Testis (tissue), 3 donors: Measurements from ENCODE around the gene GRIK1. TPM values are rescaled to one million over a fixed set of nuclear protein-coding genes. Genes with fewer than 3 reads are reported as not detected.
"Not testable (repeated sequence)": the region's sequence is repeated elsewhere in the genome, so short reads cannot be mapped to it uniquely, and the experiment has no call there.

Experiments
- DNase-seq: peaks from one replicate; pipeline ENCODE4 v3.0.0-alpha.2; 2019
- H3K27ac ChIP-seq, 2 donors: fragments of 200-600 bp; sonication (generic); one replicate each; pipeline ENCODE4 v1.5.1; 2019
- H3K27me3 ChIP-seq: fragments of 200-600 bp; sonication (generic); one replicate; pipeline ENCODE4 v1.5.1; 2019
- H3K36me3 ChIP-seq: fragments of 200-600 bp; sonication (generic); one replicate; pipeline ENCODE4 v1.5.1; 2017; ENCODE audit warnings: low read depth; ENCODE audit errors: missing control alignments
- H3K4me1 ChIP-seq: fragments of 200-600 bp; sonication (generic); one replicate; pipeline ENCODE4 v1.5.1; 2019
- H3K4me3 ChIP-seq, 2 donors: fragments of 200-600 bp; sonication (generic); one replicate each; pipeline ENCODE4 v1.5.1; 2017 to 2019
- H3K9me3 ChIP-seq: fragments of 200-600 bp; sonication (generic); one replicate; pipeline ENCODE4 v1.5.1; 2017
- CTCF ChIP-seq, 3 experiments: fragments of 450-650 bp in 2 of 3; fragments of 200-600 bp in 1 of 3; sonication (generic) in 1 of 3; IDR thresholded peaks; one replicate each; pipeline ENCODE4 v1.5.1; 2016 to 2019; ENCODE audit warnings: antibody characterized with exemption in 3 of 3, mild to moderate bottlenecking in 2 of 3, moderate library complexity in 1 of 3
- POLR2A ChIP-seq: fragments of 450-650 bp; IDR thresholded peaks from one replicate; pipeline ENCODE4 v1.6.1; 2017; ENCODE audit warnings: antibody characterized with exemption, mild to moderate bottlenecking, moderate library complexity
- WGBS, 2 donors: methylation state at CpG; one replicate each; pipeline ENCODE4 v1.1.5; 2018; 5-methylcytosine and 5-hydroxymethylcytosine counted together
- intact Hi-C: fragments of 100-400 bp; cut with DNase I; formaldehyde crosslinking; loops from one replicate; pipeline ENCODE4 v1.15.1; 2023; ENCODE audit warnings: low total_unique reads
- polyA plus RNA-seq: library from polyadenylated mRNA; stranded (reverse); fragments of 350-450 nt; fragmentation: Illumina TruSeq; extraction: RNeasy Lipid Tissue Mini Kit (QIAGEN cat#74804); gene quantifications from one replicate; pipeline ENCODE4 v1.2.3, GENCODE V29; 2014; ENCODE audit warnings: low read depth, low replicate concordance; ENCODE audit not compliant: insufficient read depth
- total RNA-seq, 2 donors: library from RNA; depleted of rRNA; stranded (reverse); fragments of >200 nt; gene quantifications; one replicate each; pipeline ENCODE4 v1.2.3, GENCODE V29; 2016

Gene GRIK1
- total and polyA plus RNA-seq, 3 donors from 2014 or later = 0.08 to 0.25 (median 0.20) TPM

GRCh38 chr21:29973258-29973657 is 33.5 kb upstream of the GRIK1 start:
- 86 to 93% methylated on average over 3 of the region's 3 CpGs for WGBS, 2 donors
- Histone ChIP-seq H3K27me3 (no peaks in the 10 kb centered on the region), H3K4me3 (no peak overlapping the region), H3K36me3 (no peaks in the 10 kb centered on the region), H3K27ac (no peak overlapping the region), H3K4me1 (no peaks in the 10 kb centered on the region), H3K9me3 (no peaks in the 10 kb centered on the region)
- TF ChIP-seq CTCF (IDR thresholded peaks at IDR 0.05) (no peak), POLR2A (no peak)
- DNase-seq = no peak
- intact Hi-C loops = no loop called here

- intact Hi-C loops = no loop called here
- Histone ChIP-seq H3K27ac (no peak overlapping the region), H3K4me1 (no peaks in the 10 kb centered on the region), H3K9me3 (no peaks in the 10 kb centered on the region), H3K4me3 (no peak overlapping the region), H3K27me3 (no peaks in the 10 kb centered on the region), H3K36me3 (no peaks in the 10 kb centered on the region)
- DNase-seq = no peak
- TF ChIP-seq CTCF (IDR thresholded peaks at IDR 0.05) = no peak
- TF ChIP-seq POLR2A = no peak
- WGBS, 2 donors = 61 to 70% methylated on average over 4 to 11 of the region's 11 CpGs
Observed at GRCh38 chr21:29961291-29962027, 21.7 kb upstream of the GRIK1 start.

GRCh38 chr21:29958551-29958950 is 18.8 kb upstream of the GRIK1 start:
- Histone ChIP-seq H3K36me3 (no peaks in the 10 kb centered on the region), H3K9me3 (no peaks in the 10 kb centered on the region), H3K4me3 (no peak overlapping the region), H3K4me1 (no peaks in the 10 kb centered on the region), H3K27me3 (no peaks in the 10 kb centered on the region), H3K27ac (no peak overlapping the region)
- no peak for DNase-seq
- intact Hi-C loops = no loop called here
- no peak for TF ChIP-seq POLR2A
- TF ChIP-seq CTCF (IDR thresholded peaks at IDR 0.05) = no peak

GRCh38 chr21:29958035-29958434 is 18.2 kb upstream of the GRIK1 start:
- H3K36me3 ChIP-seq, H3K9me3 ChIP-seq, H3K27ac ChIP-seq, DNase-seq, H3K4me3 ChIP-seq, intact Hi-C loops, H3K27me3 ChIP-seq, H3K4me1 ChIP-seq: not testable (repeated sequence)
- WGBS, 2 donors = 50 to 90% methylated on average over 2 of the region's 2 CpGs

GRCh38 chr21:29953690-29954089 is 13.9 kb upstream of the GRIK1 start:
- DNase-seq = no peak
- no peaks in the 10 kb centered on the region for H3K27me3 ChIP-seq
- WGBS, 2 donors = 75 to 86% methylated on average over 2 of the region's 2 CpGs
- intact Hi-C loops = no loop called here
- H3K4me1 ChIP-seq = no peaks in the 10 kb centered on the region
- TF ChIP-seq CTCF (IDR thresholded peaks at IDR 0.05) (no peak), POLR2A (no peak)
- H3K9me3 ChIP-seq = no peaks in the 10 kb centered on the region
- H3K4me3 ChIP-seq = no peak overlapping the region
- no peak overlapping the region for H3K27ac ChIP-seq
- no peaks in the 10 kb centered on the region for H3K36me3 ChIP-seq
